Urothelium cell line (cell line): ENCODE measurements around the gene PRKCE.

Source experiments
- DNase-seq: peaks from one replicate; pipeline ENCODE4 v3.0.0; 2011; ENCODE audit warnings: low spot score, mixed read lengths
- FAIRE-seq: peaks from 2 replicates; lab custom pipeline; 2011; peaks lifted over from hg19 to GRCh38; lab: Jason Lieb, UNC

The PRKCE gene

GRCh38 chr2:46087492-46087891, 436.0 kb downstream of the PRKCE start:
- no peak for FAIRE-seq
- DNase-seq = no peak

- DNase-seq = no peak
Observed at GRCh38 chr2:46091004-46091403, 439.5 kb downstream of the PRKCE start.

DNA sequence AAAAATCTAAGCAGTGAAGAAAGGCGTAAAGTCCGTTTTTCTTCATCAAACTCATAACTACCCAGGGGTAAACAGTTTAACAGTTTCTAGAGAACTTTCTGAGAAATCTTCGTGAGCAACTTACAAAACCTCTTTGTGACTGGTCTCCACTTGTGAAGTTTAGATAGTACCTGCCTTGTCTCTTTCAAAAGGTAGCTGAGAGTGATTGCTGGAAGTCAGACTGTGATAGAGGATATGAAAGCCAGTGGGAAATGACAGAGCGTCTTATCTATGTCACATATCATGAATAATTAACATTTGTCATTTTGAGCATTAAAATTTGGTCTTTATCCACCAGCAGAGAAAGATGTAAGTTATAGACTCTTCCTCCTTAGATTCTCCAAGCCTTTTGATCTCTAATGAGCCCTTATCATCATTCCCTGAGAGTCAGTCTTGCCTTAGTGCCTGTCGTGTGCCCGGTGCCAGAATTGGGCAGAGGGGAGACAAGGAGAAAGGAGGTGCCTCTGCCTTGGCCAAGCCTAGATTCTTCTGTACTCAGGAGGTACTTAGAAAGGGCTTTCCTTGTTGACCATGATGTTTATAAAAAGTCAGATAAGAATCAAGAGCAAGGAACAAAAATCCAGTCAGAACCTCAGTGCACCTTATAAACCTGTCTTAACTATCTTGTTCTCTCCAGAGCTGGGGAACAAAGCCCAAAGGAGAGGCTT, 440.6 kb downstream of the PRKCE start:
- FAIRE-seq (no peak), DNase-seq (no peak)

More at GRCh38 chr2:46091004-46091403, 439.5 kb downstream of the PRKCE start:
- no peak for FAIRE-seq

DNA sequence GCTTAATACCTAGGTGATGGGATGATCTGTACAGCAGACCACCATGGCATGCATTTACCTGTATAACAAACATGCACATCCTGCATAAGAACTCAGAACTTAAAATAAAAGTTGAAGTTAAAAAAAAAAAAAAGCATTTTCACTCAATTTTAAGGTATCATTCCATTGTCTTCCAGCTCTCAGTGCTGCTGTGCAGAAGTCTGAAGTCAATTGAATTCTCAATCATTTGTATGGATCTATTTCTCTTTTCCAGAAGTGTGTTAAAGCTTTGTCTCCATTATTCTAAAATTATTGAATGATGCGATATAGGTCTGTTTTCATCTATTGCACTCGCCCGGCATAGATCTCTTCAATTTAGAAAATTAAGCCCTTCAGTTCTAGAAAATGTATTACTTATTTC, 443.2 kb downstream of the PRKCE start:
- DNase-seq = no peak
- FAIRE-seq = no peak

DNA sequence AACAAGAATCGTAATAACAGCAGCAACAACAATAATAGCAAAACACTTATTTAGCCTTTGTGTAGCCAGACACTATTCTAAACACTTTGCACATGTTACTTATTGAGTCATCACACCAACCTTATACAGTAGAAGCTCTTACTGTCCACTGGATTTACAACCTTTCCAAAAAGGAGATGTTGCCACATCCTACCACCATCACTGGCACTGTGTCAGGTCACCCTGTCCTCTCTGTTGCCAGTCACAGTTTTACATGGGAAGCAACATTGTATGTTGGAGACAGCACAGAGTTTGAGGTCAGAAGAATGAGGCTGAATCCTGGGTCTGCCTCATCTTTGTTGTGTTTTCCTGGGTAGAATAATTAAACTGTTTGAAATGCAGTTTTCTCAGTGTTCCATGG, 444.4 kb downstream of the PRKCE start:
- FAIRE-seq (no peak), DNase-seq (no peak)

- DNase-seq = no peak
- FAIRE-seq = no peak
Observed at GRCh38 chr2:46096260-46096659, 444.8 kb downstream of the PRKCE start.

DNA sequence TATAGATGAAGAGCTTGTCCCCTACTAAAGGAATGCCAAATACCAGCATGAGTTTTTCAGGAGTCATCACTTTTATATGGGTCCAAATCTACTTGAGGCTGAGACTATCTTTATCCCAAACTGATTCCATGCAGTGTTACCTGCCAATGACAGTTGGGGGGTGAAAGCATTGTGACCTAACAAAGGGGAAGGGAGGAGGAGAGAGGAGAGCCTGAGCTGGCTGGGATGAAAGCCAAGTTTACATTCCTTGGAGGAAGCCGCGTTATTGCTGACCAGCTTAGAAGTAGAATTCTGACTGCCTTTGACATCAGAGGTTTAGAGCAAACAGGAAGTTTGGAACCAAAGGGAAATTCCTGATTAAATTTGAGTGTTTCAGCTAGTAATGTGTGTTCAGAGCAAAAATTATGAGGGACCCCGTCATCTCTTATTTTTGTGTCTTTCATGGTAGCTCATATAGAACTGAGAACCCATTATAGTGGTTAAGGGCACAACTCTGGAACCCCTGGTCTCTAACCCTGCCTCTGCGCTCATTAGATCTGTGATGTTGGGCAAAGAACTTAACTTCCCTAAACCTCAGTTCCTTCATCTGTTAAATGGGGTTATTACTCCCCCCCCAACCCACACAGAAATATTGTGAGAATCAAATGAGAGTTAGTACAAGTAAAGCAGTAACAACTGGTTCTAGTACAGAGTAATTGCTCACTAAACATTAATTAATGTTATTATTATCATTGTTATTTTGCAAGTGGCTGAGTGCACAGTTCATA, 446.4 kb downstream of the PRKCE start:
- peak; percentile 40 for FAIRE-seq
- peak; percentile 91 for DNase-seq

DNA sequence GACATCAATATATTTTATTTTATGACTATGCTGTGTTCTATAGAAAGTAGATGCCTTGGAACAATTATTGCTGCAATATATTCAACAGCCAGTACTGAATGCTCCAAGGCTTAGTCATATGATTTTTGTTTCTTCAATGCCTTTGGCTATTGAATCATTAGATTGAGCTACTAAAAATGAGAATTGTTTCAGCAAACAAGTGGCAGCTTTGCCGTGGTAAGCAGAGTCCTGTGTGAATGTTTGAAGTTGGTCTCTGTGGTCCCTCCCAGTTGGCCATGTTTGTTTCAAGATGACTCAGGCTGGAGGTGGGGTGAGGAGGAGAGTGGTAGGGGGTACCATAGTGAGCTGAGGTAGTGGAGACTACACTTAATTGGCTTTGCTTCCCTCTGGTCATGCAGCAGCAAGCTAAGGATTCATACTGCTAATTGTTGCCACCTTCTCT, 447.2 kb downstream of the PRKCE start:
- DNase-seq (no peak), FAIRE-seq (no peak)

DNA sequence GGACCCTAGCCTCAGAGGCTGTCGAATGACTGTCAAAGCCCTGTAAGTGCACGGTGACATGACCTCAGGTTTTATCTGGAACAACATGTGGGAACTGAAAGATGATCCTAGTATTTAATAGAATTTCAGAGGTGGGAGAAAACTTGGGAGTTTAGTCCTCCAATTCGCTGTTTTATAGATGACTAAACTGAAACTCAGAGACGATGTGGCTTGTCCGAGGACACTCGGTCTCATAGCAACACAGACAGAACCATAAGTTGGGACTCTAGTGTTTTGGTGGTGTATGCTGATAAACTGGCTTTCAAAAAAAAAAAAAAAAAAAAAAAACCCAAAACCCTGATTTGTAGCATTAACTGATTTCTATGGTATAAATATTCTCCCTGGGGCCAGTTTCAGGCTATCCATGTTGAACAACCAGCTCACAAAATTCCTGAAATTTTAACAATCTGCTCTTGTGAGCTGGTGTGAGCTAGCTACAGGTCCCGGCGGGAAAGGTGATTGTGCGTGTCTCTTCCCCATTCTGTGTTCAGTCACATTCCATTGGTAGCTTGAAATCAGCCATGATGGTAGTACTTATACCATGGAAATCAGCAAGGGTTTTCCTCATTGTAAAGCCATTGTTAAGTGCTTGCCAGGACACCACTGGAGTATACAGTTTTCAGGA, 450.2 kb downstream of the PRKCE start:
- no peak for DNase-seq
- FAIRE-seq = no peak

DNA sequence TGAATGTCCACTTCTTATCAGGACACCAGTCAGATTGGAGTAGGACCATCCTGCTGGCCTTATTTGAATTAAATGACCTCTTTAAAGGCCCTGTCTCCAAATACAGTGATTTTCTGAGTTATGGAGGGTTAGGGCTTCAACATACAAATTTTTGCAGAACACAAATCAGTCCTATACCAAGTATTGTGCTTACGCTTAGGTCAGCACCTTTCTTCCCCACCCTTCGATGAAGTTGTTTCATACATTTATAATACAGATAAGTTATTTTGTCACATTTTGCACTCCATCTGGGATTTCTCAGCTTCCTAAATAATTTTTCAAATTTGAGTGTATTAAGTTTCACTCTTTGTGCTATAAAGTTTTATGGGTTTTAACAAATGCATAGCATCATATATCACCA, 455.2 kb downstream of the PRKCE start:
- FAIRE-seq (no peak), DNase-seq (no peak)

DNA sequence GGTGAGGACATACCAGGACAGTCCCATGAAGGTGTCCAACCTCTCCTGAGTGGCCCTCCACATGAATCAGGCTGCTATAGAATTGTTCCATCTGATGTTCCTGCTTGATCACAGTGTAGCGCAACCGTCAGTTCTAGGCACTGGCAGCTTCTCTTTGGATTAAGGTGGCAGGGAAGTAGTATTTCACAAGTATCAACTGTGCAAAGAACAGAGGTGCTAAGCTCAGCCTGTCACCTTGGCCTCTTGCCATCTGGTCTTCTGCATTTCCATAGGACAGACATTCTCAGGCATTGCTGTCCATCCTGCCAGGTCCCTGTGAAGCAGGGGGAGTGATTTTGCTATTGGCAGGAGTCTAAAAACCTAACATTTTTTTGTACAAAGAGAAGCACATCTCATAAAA, 463.5 kb downstream of the PRKCE start:
- no peak for FAIRE-seq

GRCh38 chr2:46116150-46116549, 464.7 kb downstream of the PRKCE start:
- no peak for DNase-seq
- FAIRE-seq = no peak

More for the DNA sequence above, 463.5 kb downstream of the PRKCE start:
- no peak for DNase-seq

GRCh38 chr2:46116553-46116991, 465.1 kb downstream of the PRKCE start:
- FAIRE-seq (no peak), DNase-seq (no peak)

DNA sequence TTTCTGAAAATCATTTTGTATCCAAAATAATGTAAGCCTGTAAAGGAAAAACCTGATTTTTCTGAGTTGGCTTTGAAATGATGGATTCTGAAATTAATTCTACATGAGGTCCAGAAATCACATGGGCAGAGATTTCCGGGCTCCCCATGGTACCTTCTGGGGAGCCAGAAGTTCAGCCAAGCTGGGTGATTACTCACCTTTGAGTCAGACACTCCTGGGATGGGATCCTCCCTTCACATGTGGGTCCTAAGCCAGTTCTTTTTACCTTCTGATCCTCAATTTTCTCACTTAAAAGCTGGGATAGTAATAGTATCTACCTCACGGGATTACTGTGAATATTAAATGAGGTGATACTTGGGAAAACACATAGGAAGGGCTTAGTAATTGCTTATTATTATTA, 465.9 kb downstream of the PRKCE start:
- DNase-seq (peak; percentile 63), FAIRE-seq (no peak)

GRCh38 chr2:46117994-46118393, 466.5 kb downstream of the PRKCE start:
- FAIRE-seq (no peak), DNase-seq (no peak)

DNA sequence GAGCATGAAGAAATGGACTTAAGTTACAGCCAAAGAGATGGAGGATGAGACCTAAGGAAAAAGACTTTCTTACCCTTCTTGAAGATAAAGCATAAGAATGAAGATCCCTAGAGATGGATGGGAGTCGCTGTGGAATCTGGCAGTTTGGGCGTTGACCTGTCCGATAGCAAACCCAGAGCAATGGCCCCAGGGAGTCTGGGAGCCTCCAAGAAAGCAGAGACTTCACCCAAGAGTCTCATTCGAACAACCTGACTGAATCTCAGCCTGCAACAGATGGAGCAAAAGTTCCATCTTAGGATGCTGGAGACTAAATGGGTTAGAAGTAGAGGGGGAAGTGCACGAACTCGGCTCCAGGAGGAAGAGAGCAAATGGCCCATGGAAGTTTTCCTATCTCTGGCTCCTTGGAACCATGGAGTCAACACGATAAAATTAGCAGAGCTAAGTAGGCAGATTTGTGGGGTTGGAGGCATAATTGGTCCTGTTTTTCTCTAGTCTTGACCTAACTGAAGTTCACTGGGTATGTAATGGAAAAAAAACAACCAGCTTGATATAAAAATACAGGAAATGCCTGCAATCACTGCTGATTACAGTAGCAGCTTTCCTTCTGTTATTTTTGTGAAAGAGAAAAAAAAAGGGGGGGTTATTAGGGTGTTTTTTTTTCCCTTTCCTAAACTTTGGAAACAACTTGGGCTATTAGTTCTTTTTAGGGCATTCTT, 467.3 kb downstream of the PRKCE start:
- FAIRE-seq = no peak
- DNase-seq = no peak

DNA sequence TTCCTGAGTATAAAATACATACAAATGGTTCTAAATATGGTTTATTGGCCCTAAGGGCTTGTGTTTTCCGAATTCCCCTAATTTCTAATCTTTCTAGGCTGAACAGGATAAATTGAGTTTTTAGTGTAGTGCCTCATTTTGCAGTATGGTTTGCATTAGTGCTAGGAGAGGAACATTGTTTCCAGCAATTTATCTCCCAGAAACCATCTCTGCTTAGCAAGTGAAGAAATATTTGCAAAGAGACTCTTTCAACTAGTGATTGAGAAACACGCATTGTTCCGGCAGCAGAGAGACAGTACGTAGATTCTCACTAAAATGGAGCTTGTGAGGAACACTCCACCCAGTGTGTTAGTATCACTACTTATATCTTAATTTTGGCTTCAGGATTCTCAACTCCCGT, 468.0 kb downstream of the PRKCE start:
- FAIRE-seq = no peak
- no peak for DNase-seq

- no peak for FAIRE-seq
Observed at GRCh38 chr2:46120792-46121555, 469.5 kb downstream of the PRKCE start.

GRCh38 chr2:46122318-46122976, 471.0 kb downstream of the PRKCE start:
- DNase-seq (no peak), FAIRE-seq (no peak)

More at GRCh38 chr2:46120792-46121555, 469.5 kb downstream of the PRKCE start:
- no peak for DNase-seq

GRCh38 chr2:46123013-46123412, 471.5 kb downstream of the PRKCE start:
- no peak for DNase-seq
- no peak for FAIRE-seq
